ENCODE data around the gene CLIC4. TPM values are rescaled to one million over a fixed set of nuclear protein-coding genes. Genes with fewer than 3 reads are reported as not detected.

CLIC4 gene
- polyA plus RNA-seq, 3 donors = 9.7 to 38.1 (median 24.6) TPM

GRCh38 chr1:24714859-24715520 lies 30.3 kb upstream of the CLIC4 start:
- no peak overlapping the region for H3K9ac ChIP-seq (ENCODE audit: insufficient read depth, low read length, poor library complexity, severe bottlenecking)
- no peaks in the 10 kb centered on the region for H3K79me2 ChIP-seq (ENCODE audit: insufficient read depth, low read length)
- WGBS (ENCODE audit: insufficient coverage) = 98% methylated on average over 5 of the region's 8 CpGs
- no peak overlapping the region for H2AFZ ChIP-seq (ENCODE audit: insufficient read depth, low read depth, low read length, poor library complexity, severe bottlenecking)
- H3K36me3 ChIP-seq (replicated peaks in 1 of 2; ENCODE audit: control insufficient read depth in 1 of 2, insufficient read depth in 2 of 2, low read length in 2 of 2) = no peaks in the 10 kb centered on the region
- no peak overlapping the region for H3K27ac ChIP-seq (ENCODE audit: low read depth in 1 of 2, low read length in 2 of 2)
- Mint-ChIP-seq H3K36me3 (no peaks in the 10 kb centered on the region), H3K27me3 (ENCODE audit: low read depth in 3 of 3) (peaks cover 0 to 4% (median 1%) of the 10 kb centered on the region in 3 donors), H3K4me1 (peaks cover 37% of the 10 kb centered on the region), H3K4me3 (no peak overlapping the region), H3K9me3 (no peaks in the 10 kb centered on the region), H3K27ac (peak overlapping the region in 1 of 7 donors; percentile 77)
- no peak for TF ChIP-seq CTCF (IDR thresholded peaks at IDR 0.05)
- H3K4me2 ChIP-seq (replicated peaks; ENCODE audit: extremely low read depth, low read length, poor library complexity, severe bottlenecking) = no peak overlapping the region
- H3K4me3 ChIP-seq (replicated peaks in 1 of 3; ENCODE audit: low read depth in 2 of 3, low read length in 3 of 3) = no peak overlapping the region
- H4K20me1 ChIP-seq (ENCODE audit: insufficient read depth, low read length) = no peaks in the 10 kb centered on the region
- peaks cover 28 to 36% of the 10 kb centered on the region in 2 donors for H3K4me1 ChIP-seq (ENCODE audit: control insufficient read depth in 1 of 2, insufficient read depth in 2 of 2, low read length in 2 of 2)
- no peaks in the 10 kb centered on the region for H3K27me3 ChIP-seq (ENCODE audit: control insufficient read depth in 2 of 2, insufficient read depth in 2 of 2, low read length in 2 of 2)
- intact Hi-C loops (cut with micrococcal nuclease) = no loop called here
- no peaks in the 10 kb centered on the region for H3K9me3 ChIP-seq (replicated peaks in 1 of 2; ENCODE audit: control insufficient read depth in 1 of 2, insufficient read depth in 1 of 2, low read length in 2 of 2)
- DNase-seq = no peak

DNA sequence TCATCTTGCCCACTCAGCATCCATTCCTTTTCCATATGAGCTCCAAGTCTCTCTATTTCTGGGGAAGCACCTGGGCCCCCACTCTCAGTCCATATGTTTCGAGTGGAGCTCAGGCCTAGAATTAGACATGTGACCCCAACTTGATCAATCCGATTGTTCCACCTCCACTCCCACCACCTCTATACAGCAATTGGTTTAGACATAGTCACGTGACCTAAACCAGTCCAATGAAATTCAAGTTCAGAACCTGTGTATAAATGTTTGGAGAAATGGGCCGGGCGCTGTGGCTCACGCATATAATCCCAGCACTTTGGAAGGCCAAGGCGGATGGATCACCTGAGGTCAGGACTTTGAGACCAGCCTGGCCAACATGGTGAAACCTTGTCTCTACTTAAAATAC lies 29.6 kb upstream of the CLIC4 start:
- Histone ChIP-seq H3K36me3 (replicated peaks in 1 of 2; ENCODE audit: control insufficient read depth in 1 of 2, insufficient read depth in 2 of 2, low read length in 2 of 2) (no peaks in the 10 kb centered on the region), H3K9me3 (replicated peaks in 1 of 2; ENCODE audit: control insufficient read depth in 1 of 2, insufficient read depth in 1 of 2, low read length in 2 of 2) (no peaks in the 10 kb centered on the region), H3K27ac (ENCODE audit: low read depth in 1 of 2, low read length in 2 of 2) (no peak overlapping the region), H3K4me2 (replicated peaks; ENCODE audit: extremely low read depth, low read length, poor library complexity, severe bottlenecking) (no peak overlapping the region), H2AFZ (ENCODE audit: insufficient read depth, low read depth, low read length, poor library complexity, severe bottlenecking) (no peak overlapping the region), H3K9ac (ENCODE audit: insufficient read depth, low read length, poor library complexity, severe bottlenecking) (no peak overlapping the region), H3K4me3 (replicated peaks in 1 of 3; ENCODE audit: low read depth in 2 of 3, low read length in 3 of 3) (no peak overlapping the region), H3K79me2 (ENCODE audit: insufficient read depth, low read length) (no peaks in the 10 kb centered on the region), H3K4me1 (ENCODE audit: control insufficient read depth in 1 of 2, insufficient read depth in 2 of 2, low read length in 2 of 2) (peaks cover 28 to 36% of the 10 kb centered on the region in 2 donors), H3K27me3 (ENCODE audit: control insufficient read depth in 2 of 2, insufficient read depth in 2 of 2, low read length in 2 of 2) (no peaks in the 10 kb centered on the region), H4K20me1 (ENCODE audit: insufficient read depth, low read length) (no peaks in the 10 kb centered on the region)
- peaks cover 39% of the 10 kb centered on the region for H3K4me1 Mint-ChIP-seq
- H3K36me3 Mint-ChIP-seq = no peaks in the 10 kb centered on the region
- no peak for DNase-seq
- no peak for TF ChIP-seq CTCF (IDR thresholded peaks at IDR 0.05)
- 100% methylated on average over 1 of the region's 7 CpGs for WGBS (ENCODE audit: insufficient coverage)
- H3K4me3 Mint-ChIP-seq = no peak overlapping the region
- H3K27me3 Mint-ChIP-seq (ENCODE audit: low read depth in 3 of 3) = peaks cover 0 to 4% (median 1%) of the 10 kb centered on the region in 3 donors
- H3K9me3 Mint-ChIP-seq = no peaks in the 10 kb centered on the region
- peak overlapping the region in 2 of 7 donors; percentile 64 to 77 for H3K27ac Mint-ChIP-seq
- intact Hi-C loops (cut with micrococcal nuclease) = no loop called here
